ENCODE results near the gene FGF14. TPM values are rescaled to one million over a fixed set of nuclear protein-coding genes. Genes with fewer than 3 reads are reported as not detected.

Gene FGF14
- total RNA-seq, 1 donor from 2014 or later: 4.6 TPM

DNA sequence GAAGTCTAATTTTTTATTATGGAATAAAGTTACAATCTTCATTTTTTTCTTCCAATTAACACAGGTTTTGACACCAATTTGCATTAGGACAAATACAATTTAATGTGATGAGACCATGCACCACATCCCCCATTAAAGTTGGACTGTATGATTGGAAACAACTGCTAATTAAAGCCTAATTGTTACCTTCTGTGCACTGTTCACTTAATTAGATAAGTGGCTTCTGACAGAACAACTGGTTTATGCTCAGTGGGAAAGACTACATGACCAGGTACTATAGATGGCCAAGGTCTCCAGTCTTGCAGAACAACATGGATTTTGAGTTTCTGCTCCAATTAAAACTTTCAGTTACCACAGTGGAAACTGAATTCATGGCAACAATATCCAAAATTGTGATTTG is 198.1 kb downstream of the FGF14 start:
- no peak for DNase-seq (ENCODE audit: low spot score, unreplicated experiment)
- Mint-ChIP-seq H3K4me3 (ENCODE audit: low read depth) (no peak overlapping the region), H3K9me3 (ENCODE audit: low read depth) (no peaks in the 10 kb centered on the region), H3K36me3 (ENCODE audit: insufficient read depth) (no peaks in the 10 kb centered on the region), H3K27ac (no peak overlapping the region), H3K4me1 (ENCODE audit: low read depth) (no peaks in the 10 kb centered on the region), H3K27me3 (no peaks in the 10 kb centered on the region)
- TF ChIP-seq, protein P1, sequence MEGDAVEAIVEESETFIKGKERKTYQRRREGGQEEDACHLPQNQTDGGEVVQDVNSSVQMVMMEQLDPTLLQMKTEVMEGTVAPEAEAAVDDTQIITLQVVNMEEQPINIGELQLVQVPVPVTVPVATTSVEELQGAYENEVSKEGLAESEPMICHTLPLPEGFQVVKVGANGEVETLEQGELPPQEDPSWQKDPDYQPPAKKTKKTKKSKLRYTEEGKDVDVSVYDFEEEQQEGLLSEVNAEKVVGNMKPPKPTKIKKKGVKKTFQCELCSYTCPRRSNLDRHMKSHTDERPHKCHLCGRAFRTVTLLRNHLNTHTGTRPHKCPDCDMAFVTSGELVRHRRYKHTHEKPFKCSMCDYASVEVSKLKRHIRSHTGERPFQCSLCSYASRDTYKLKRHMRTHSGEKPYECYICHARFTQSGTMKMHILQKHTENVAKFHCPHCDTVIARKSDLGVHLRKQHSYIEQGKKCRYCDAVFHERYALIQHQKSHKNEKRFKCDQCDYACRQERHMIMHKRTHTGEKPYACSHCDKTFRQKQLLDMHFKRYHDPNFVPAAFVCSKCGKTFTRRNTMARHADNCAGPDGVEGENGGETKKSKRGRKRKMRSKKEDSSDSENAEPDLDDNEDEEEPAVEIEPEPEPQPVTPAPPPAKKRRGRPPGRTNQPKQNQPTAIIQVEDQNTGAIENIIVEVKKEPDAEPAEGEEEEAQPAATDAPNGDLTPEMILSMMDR (IDR thresholded peaks at IDR 0.05; ENCODE audit: unreplicated experiment): no peak

DNA sequence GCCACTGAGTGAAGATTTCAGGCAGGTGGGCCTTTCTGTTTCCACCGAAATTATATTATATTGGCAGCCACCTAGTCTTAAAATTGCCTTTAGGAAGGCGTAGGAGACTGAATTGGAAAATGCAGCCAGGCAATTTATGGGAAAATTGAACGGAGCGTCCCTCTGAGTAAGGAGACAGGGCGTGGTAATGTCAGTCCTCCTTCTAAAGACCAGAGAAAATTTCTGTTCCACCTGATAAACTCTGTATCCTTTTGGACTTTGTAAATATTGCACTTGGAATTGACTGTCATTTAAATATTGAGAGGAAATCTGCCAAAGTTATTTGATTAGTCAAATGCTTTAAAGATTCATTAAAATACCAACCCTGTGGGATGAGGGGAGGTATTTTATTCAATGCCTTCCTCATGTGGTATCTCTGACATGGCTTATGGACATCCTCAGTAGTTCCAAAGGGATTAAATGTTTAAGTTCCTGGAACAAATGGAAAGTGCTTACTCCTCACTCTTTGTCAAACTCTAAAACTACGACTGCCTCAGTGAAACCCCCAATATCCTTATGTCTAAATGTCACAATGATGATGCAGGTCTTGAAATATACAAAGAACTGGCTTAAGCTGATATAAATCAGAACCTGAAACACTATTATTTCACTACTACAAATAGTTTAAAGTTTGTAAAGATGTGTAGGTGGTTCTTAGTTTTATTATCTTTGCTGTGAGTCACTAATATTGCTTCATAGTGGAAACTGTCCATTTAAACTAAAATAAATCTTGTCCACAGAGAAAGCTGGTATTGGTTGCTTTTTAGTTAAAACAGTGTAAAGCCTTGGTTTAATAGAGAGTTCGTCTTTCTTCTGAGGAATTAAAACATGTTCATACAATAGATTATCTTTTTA is 203.2 kb downstream of the FGF14 start:
- H3K4me1 Mint-ChIP-seq (ENCODE audit: low read depth): peaks cover 3% of the 10 kb centered on the region
- no peak overlapping the region for H3K4me3 Mint-ChIP-seq (ENCODE audit: low read depth)
- H3K27ac Mint-ChIP-seq: no peak overlapping the region
- DNase-seq (ENCODE audit: low spot score, unreplicated experiment): no peak
- no peaks in the 10 kb centered on the region for H3K27me3 Mint-ChIP-seq
- TF ChIP-seq, protein P1 (IDR thresholded peaks at IDR 0.05; ENCODE audit: unreplicated experiment): no peak
- no peaks in the 10 kb centered on the region for H3K36me3 Mint-ChIP-seq (ENCODE audit: insufficient read depth)
- no peaks in the 10 kb centered on the region for H3K9me3 Mint-ChIP-seq (ENCODE audit: low read depth)

DNA sequence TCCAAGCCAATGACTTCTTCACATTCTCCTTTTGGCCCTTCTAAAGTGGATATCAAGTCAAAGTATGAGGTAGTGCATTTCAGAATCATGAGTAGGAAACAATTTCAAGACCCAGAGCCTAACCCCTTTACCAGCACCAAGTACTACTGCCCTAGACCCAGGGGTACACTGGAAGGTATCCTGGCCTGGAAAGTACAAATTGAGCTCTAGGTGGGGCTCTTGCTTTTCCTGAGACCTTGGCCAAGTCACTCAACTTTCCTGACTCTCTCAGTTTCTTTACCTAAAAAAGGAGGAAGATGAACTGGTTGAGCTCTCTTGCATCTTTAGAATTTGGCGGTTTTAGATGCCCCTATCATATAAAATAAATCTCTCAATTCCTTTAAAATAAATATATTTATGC is 204.7 kb downstream of the FGF14 start:
- H3K9me3 Mint-ChIP-seq (ENCODE audit: low read depth): no peaks in the 10 kb centered on the region
- TF ChIP-seq, protein P1 (IDR thresholded peaks at IDR 0.05; ENCODE audit: unreplicated experiment): no peak
- DNase-seq (ENCODE audit: low spot score, unreplicated experiment): no peak
- H3K27me3 Mint-ChIP-seq: no peaks in the 10 kb centered on the region
- H3K36me3 Mint-ChIP-seq (ENCODE audit: insufficient read depth): no peaks in the 10 kb centered on the region
- no peak overlapping the region for H3K4me3 Mint-ChIP-seq (ENCODE audit: low read depth)
- H3K27ac Mint-ChIP-seq: no peak overlapping the region
- peaks cover 4% of the 10 kb centered on the region for H3K4me1 Mint-ChIP-seq (ENCODE audit: low read depth)

DNA sequence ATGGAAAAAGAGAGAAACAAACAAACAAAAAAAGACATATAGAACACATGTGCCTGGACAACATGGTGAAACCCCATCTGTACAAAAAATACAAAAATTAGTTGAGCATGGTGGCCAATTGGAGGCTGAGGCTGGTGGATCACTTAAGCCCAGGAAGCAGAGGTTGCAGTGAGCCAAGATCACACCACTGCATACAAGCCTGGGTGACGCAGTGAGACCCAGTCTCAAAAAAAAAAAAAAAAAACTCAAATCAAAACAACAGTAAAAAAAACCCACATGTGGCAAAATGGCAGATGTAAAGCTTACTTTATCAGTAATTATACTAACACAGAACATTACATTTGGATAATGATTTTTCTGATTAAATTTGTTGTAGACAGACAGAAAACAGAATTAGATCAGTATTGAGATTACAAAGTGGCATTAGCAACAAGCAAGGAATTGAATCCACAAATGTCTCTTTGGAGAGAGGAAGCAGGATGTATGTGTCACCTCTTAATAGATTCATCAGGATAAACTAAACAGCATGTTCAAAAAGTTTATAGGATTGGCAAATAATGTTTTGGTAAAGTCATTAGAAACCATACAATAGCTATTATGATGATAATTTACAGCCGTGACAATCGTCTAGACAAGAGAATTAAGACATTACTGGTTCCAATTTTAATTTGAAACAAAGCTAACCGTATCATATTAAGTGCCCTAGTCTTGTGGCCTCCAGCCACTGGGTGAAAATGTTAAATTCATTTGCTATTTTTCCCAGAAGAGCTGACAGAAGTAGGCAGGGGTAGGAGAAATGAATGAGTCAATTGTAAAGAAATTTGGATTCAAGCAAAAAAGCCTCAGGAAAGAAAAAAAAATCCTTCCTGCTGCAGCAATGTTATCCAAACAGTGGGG is 206.0 kb downstream of the FGF14 start:
- peaks cover 6% of the 10 kb centered on the region for H3K4me1 Mint-ChIP-seq (ENCODE audit: low read depth)
- TF ChIP-seq, protein P1 (IDR thresholded peaks at IDR 0.05; ENCODE audit: unreplicated experiment): no peak
- H3K4me3 Mint-ChIP-seq (ENCODE audit: low read depth): no peak overlapping the region
- no peak overlapping the region for H3K27ac Mint-ChIP-seq
- H3K9me3 Mint-ChIP-seq (ENCODE audit: low read depth): no peaks in the 10 kb centered on the region
- H3K36me3 Mint-ChIP-seq (ENCODE audit: insufficient read depth): no peaks in the 10 kb centered on the region
- no peak for DNase-seq (ENCODE audit: low spot score, unreplicated experiment)
- no peaks in the 10 kb centered on the region for H3K27me3 Mint-ChIP-seq

DNA sequence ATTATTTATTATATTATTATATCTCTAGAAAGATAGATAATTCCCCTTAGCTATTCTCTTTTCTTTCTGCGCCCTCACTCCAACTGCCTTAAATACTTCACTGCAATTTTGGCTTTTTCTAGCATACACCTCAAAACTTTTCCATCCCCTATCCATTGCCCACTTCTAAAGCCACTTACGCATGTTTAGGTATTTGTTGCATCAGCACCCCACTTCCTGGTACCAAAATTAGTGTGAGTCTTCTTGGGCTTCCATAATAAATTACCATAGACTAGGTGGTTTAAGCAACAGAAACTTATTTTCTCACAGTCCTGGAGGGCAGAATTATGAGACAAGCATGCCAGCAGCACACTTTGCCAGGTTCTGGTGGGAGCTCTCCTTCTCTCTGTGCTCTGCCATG is 209.0 kb downstream of the FGF14 start:
- H3K9me3 Mint-ChIP-seq (ENCODE audit: low read depth): peaks cover 3% of the 10 kb centered on the region
- no peaks in the 10 kb centered on the region for H3K36me3 Mint-ChIP-seq (ENCODE audit: insufficient read depth)
- H3K27ac Mint-ChIP-seq: no peak overlapping the region
- TF ChIP-seq, protein P1 (IDR thresholded peaks at IDR 0.05; ENCODE audit: unreplicated experiment): no peak
- no peak overlapping the region for H3K4me3 Mint-ChIP-seq (ENCODE audit: low read depth)
- DNase-seq (ENCODE audit: low spot score, unreplicated experiment): no peak
- H3K4me1 Mint-ChIP-seq (ENCODE audit: low read depth): peaks cover 6% of the 10 kb centered on the region
- no peaks in the 10 kb centered on the region for H3K27me3 Mint-ChIP-seq

Data from progenitor cell of endocrine pancreas (in vitro differentiated cells).